ENCODE data around the gene PRKAR1A. TPM values are rescaled to one million over a fixed set of nuclear protein-coding genes. Genes with fewer than 3 reads are reported as not detected.
"Not testable (repeated sequence)": the region's sequence is repeated elsewhere in the genome, so short reads cannot be mapped to it uniquely, and the experiment has no call there.

PRKAR1A gene
- total RNA-seq, 1 donor from 2014 or later, result 186 TPM

GRCh38 chr17:68581863-68582645 is 69.8 kb downstream of the PRKAR1A start:
- no peaks in the 10 kb centered on the region for H3K36me3 ChIP-seq
- no peak overlapping the region for H3K27ac ChIP-seq
- H3K4me3 ChIP-seq, result no peak overlapping the region
- TF ChIP-seq POLR2A (IDR thresholded peaks at IDR 0.05), result no peak
- peaks cover 63% of the 10 kb centered on the region for H3K4me1 ChIP-seq
- H3K27me3 ChIP-seq, result no peaks in the 10 kb centered on the region
- intact Hi-C loops (cut with DNase I), result no loop called here
- DNase-seq (ENCODE audit: extremely low spot score in 2 of 2), result no peak
- no peaks in the 10 kb centered on the region for H3K9me3 ChIP-seq

- intact Hi-C loops (cut with DNase I); DNase-seq (ENCODE audit: extremely low spot score in 2 of 2); H3K4me3 ChIP-seq; H3K27ac ChIP-seq; H3K27me3 ChIP-seq; H3K36me3 ChIP-seq; H3K9me3 ChIP-seq: not testable (repeated sequence)
- H3K4me1 ChIP-seq, result peaks cover 55% of the 10 kb centered on the region
Observed at GRCh38 chr17:68582867-68583266, 70.6 kb downstream of the PRKAR1A start.

DNA sequence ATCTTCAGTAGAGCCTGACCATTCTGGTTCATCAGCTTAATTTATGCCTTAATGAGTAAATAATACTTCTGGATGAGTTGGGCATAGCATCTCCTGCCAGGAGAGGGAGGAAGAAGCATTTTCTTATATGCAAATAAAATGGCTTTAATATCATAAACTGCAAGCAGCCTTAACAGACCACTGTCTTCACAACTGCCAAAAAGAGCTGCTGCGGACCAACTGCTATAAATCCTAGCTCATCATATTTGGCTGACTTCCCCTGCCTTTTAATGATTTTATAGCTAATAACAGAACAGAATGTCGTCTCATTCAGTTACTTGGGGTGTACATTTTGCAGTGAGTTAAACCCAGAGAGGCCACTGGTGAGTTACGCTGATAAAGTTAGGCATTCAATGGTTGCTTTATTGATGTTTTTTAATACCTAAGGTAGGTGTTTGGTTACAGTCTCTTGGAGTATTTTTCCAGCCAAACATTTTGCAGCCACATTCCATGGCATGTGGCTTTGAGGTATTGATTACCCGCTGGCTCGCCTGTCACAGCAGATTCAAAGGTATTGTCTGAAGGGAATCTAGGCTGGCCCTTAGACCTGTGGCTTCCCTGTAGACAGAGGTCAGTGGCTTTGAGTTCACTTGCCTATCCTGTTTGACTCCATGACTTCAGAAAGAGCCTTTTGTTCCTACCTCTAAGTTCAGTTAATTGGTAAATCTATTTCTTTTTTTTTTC is 72.5 kb downstream of the PRKAR1A start:
- no peak overlapping the region for H3K4me3 ChIP-seq
- intact Hi-C loops (cut with DNase I), result no loop called here
- no peaks in the 10 kb centered on the region for H3K27me3 ChIP-seq
- TF ChIP-seq, protein P1, sequence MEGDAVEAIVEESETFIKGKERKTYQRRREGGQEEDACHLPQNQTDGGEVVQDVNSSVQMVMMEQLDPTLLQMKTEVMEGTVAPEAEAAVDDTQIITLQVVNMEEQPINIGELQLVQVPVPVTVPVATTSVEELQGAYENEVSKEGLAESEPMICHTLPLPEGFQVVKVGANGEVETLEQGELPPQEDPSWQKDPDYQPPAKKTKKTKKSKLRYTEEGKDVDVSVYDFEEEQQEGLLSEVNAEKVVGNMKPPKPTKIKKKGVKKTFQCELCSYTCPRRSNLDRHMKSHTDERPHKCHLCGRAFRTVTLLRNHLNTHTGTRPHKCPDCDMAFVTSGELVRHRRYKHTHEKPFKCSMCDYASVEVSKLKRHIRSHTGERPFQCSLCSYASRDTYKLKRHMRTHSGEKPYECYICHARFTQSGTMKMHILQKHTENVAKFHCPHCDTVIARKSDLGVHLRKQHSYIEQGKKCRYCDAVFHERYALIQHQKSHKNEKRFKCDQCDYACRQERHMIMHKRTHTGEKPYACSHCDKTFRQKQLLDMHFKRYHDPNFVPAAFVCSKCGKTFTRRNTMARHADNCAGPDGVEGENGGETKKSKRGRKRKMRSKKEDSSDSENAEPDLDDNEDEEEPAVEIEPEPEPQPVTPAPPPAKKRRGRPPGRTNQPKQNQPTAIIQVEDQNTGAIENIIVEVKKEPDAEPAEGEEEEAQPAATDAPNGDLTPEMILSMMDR (IDR thresholded peaks at IDR 0.05), result no peak
- TF ChIP-seq POLR2A (IDR thresholded peaks at IDR 0.05), result no peak
- TF ChIP-seq POLR2AphosphoS5 (IDR thresholded peaks at IDR 0.05; ENCODE audit: insufficient read depth in 1 of 2, low read depth in 1 of 2), result no peak
- H3K9me3 ChIP-seq, result no peaks in the 10 kb centered on the region
- peaks cover 38% of the 10 kb centered on the region for H3K4me1 ChIP-seq
- no peaks in the 10 kb centered on the region for H3K36me3 ChIP-seq
- H3K27ac ChIP-seq, result no peak overlapping the region
- no peak for DNase-seq (ENCODE audit: extremely low spot score in 2 of 2)

GRCh38 chr17:68585643-68586042 is 73.4 kb downstream of the PRKAR1A start:
- no peaks in the 10 kb centered on the region for H3K27me3 ChIP-seq
- no peaks in the 10 kb centered on the region for H3K36me3 ChIP-seq
- TF ChIP-seq, protein P1 (IDR thresholded peaks at IDR 0.05), result no peak
- TF ChIP-seq POLR2A (IDR thresholded peaks at IDR 0.05), result no peak
- TF ChIP-seq POLR2AphosphoS5 (IDR thresholded peaks at IDR 0.05; ENCODE audit: insufficient read depth in 1 of 2, low read depth in 1 of 2), result no peak
- intact Hi-C loops (cut with DNase I), result no loop called here
- peaks cover 36% of the 10 kb centered on the region for H3K4me1 ChIP-seq
- H3K9me3 ChIP-seq, result no peaks in the 10 kb centered on the region
- H3K27ac ChIP-seq, result no peak overlapping the region
- DNase-seq (ENCODE audit: extremely low spot score in 2 of 2), result no peak
- no peak overlapping the region for H3K4me3 ChIP-seq

- intact Hi-C loops (cut with DNase I), result no loop called here
- Histone ChIP-seq H3K4me3 (no peak overlapping the region), H3K27me3 (no peaks in the 10 kb centered on the region), H3K4me1 (peaks cover 40% of the 10 kb centered on the region), H3K27ac (no peak overlapping the region), H3K36me3 (no peaks in the 10 kb centered on the region), H3K9me3 (no peaks in the 10 kb centered on the region)
- TF ChIP-seq, protein P1 (IDR thresholded peaks at IDR 0.05), result no peak
- TF ChIP-seq POLR2A (IDR thresholded peaks at IDR 0.05) (no peak), POLR2AphosphoS5 (IDR thresholded peaks at IDR 0.05; ENCODE audit: insufficient read depth in 1 of 2, low read depth in 1 of 2) (no peak)
- DNase-seq (ENCODE audit: extremely low spot score in 2 of 2), result no peak
Observed at GRCh38 chr17:68587026-68587425, 74.8 kb downstream of the PRKAR1A start.

DNA sequence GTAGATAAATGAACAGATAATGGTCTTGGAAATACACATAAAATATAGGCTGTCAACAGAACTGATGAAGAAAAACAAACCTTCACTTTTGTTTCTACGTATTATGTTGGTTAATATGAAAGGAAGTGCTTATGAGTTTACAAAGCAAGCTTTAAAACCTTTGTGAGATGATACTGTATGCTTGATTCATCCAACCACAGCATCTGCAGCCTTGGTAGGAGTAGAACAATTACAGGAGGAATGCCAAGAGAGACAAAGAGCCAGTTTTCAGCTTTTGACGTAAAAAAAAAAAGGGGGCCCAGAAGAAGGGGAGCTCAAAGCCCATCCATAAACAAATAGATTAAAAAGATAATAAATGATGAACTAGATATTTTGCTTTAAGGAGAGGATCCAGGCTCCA is 75.6 kb downstream of the PRKAR1A start:
- Histone ChIP-seq H3K36me3 (no peaks in the 10 kb centered on the region), H3K27me3 (no peaks in the 10 kb centered on the region), H3K4me1 (peaks cover 45% of the 10 kb centered on the region), H3K27ac (no peak overlapping the region), H3K4me3 (no peak overlapping the region), H3K9me3 (no peaks in the 10 kb centered on the region)
- intact Hi-C loops (cut with DNase I), result no loop called here
- no peak for DNase-seq (ENCODE audit: extremely low spot score in 2 of 2)
- TF ChIP-seq, protein P1 (IDR thresholded peaks at IDR 0.05), result no peak
- no peak for TF ChIP-seq POLR2A (IDR thresholded peaks at IDR 0.05)
- no peak for TF ChIP-seq POLR2AphosphoS5 (IDR thresholded peaks at IDR 0.05; ENCODE audit: insufficient read depth in 1 of 2, low read depth in 1 of 2)

Measured in vagina (tissue), 2 donors.